HepG2 (cell line): ENCODE results near the gene GPR15. TPM values are rescaled to one million over a fixed set of nuclear protein-coding genes. Genes with fewer than 3 reads are reported as not detected.

Source experiments
- ATAC-seq: fragments of 200-7000 bp; cut with Tn5 transposase; 3 replicates; pipeline ENCODE4 v1.9.1; 2020; ENCODE audit warnings: mild to moderate bottlenecking, moderate library complexity
- BruUV-seq: library from RNA; stranded (reverse); fragments of 400-500 nt; replicated peaks from 2 replicates; lab custom pipeline; 2021; lab: Mats Ljungman, UMichigan
- CTCF ChIA-PET: fragments of 300-600 bp; formaldehyde crosslinking; extraction: SDS; loops from one replicate; lab custom pipeline; 2021; ENCODE audit warnings: low total read pairs, inconsistent platforms, low intra/inter-chr PET ratio; lab: Yijun Ruan, JAX
- POLR2A ChIA-PET: fragments of 350-600 bp; sonication (Branson Sonifier 250); formaldehyde crosslinking; loops from one replicate; lab custom pipeline; 2020; ENCODE audit warnings: antibody characterized with exemption, inconsistent platforms; lab: Yijun Ruan, JAX
- DNase-seq: peaks from one replicate; pipeline ENCODE4 v3.0.0-alpha.2; 2015; ENCODE audit warnings: low spot score
- FAIRE-seq: peaks from 3 replicates; lab custom pipeline; 2011; peaks lifted over from hg19 to GRCh38; lab: Jason Lieb, UNC
- H2AFZ ChIP-seq: one replicate; pipeline ENCODE4 v1.6.1; 2011; ENCODE audit warnings: low read length, inconsistent platforms
- H3K27ac ChIP-seq: fragments of 300-600 bp; 3 replicates; pipeline ENCODE4 v1.8.0; 2011; ENCODE audit warnings: mixed run types, mild to moderate bottlenecking, mixed read lengths, low read length, inconsistent platforms; ENCODE audit not compliant: insufficient read depth; ENCODE audit errors: extremely low read length
- H3K27me3 ChIP-seq, 2 experiments: fragments of 200-600 bp in 1 of 2; 2 replicates in 1 of 2; 3 replicates in 1 of 2; pipeline versions ENCODE4 v1.6.0 to v1.8.0; 2011; ENCODE audit warnings: low read length in 2 of 2, mild to moderate bottlenecking in 2 of 2, moderate library complexity in 2 of 2, inconsistent platforms in 1 of 2; ENCODE audit not compliant: insufficient read depth in 2 of 2, control insufficient read depth in 1 of 2
- H3K36me3 ChIP-seq, 2 experiments: fragments of 200-600 bp in 1 of 2; replicated peaks in 1 of 2; 2 replicates in 1 of 2; 3 replicates in 1 of 2; pipeline versions ENCODE4 v1.5.1 to v1.8.0; 2011; ENCODE audit warnings: low read length in 2 of 2, inconsistent platforms in 1 of 2; ENCODE audit not compliant: insufficient read depth in 2 of 2, control insufficient read depth in 1 of 2
- H3K4me1 ChIP-seq: 2 replicates; pipeline ENCODE4 v1.5.1; 2012; ENCODE audit warnings: low read length, inconsistent platforms; ENCODE audit not compliant: insufficient read depth
- H3K4me2 ChIP-seq: 2 replicates; pipeline ENCODE4 v1.6.0; 2011; ENCODE audit warnings: low read depth, low read length, inconsistent platforms
- H3K4me3 ChIP-seq, 3 experiments: fragments of 200-600 bp in 1 of 3; sonication (generic), shearing (Covaris generic) in 1 of 3; replicated peaks in 1 of 3; 2 replicates each; pipeline ENCODE4 v1.5.1; 2011 to 2016; ENCODE audit warnings: low read length in 3 of 3, inconsistent platforms in 2 of 3, low read depth in 2 of 3, mild to moderate bottlenecking in 2 of 3, control low read depth in 1 of 3, mixed read lengths in 1 of 3; ENCODE audit not compliant: insufficient read depth in 1 of 3
- H3K79me2 ChIP-seq: one replicate; pipeline ENCODE4 v1.6.1; 2011; ENCODE audit warnings: low read length, inconsistent platforms; ENCODE audit not compliant: insufficient read depth
- H3K9ac ChIP-seq: 2 replicates; pipeline ENCODE4 v1.6.0; 2011; ENCODE audit warnings: mild to moderate bottlenecking, low read depth, low read length, inconsistent platforms; ENCODE audit not compliant: insufficient read depth
- H3K9me3 ChIP-seq: 2 replicates; pipeline ENCODE4 v1.5.1; 2012; ENCODE audit warnings: mild to moderate bottlenecking, low read length
- H4K20me1 ChIP-seq: 2 replicates; pipeline ENCODE4 v1.6.0; 2011; ENCODE audit warnings: inconsistent platforms, mild to moderate bottlenecking, low read length, moderate library complexity; ENCODE audit not compliant: insufficient read depth
- ARID3A ChIP-seq: IDR thresholded peaks from 2 replicates; pipeline ENCODE4 v1.6.1; 2012; ENCODE audit warnings: low read depth, low read length, improper control_type of control experiment
- ATF6 ChIP-seq: sonication (generic); formaldehyde crosslinking; conservative IDR thresholded peaks from 2 replicates; pipeline ENCODE4 v1.4.0; 2020; ENCODE audit warnings: missing genetic modification reagents
- CEBPB ChIP-seq: IDR thresholded peaks from 2 replicates; pipeline ENCODE4 v1.6.1; 2011; ENCODE audit warnings: low read depth, low read length, improper control_type of control experiment, borderline replicate concordance
- ESRRA ChIP-seq: sonication (generic); formaldehyde crosslinking; IDR thresholded peaks from 2 replicates; pipeline ENCODE4 v1.5.1; 2020; ENCODE audit warnings: mild to moderate bottlenecking, low read depth, missing genetic modification reagents
- HES4 ChIP-seq: sonication (generic); formaldehyde crosslinking; IDR thresholded peaks from 2 replicates; pipeline ENCODE4 v1.9.0; 2021; ENCODE audit warnings: mild to moderate bottlenecking, missing genetic modification reagents, borderline replicate concordance
- JUND ChIP-seq: sonication (generic); formaldehyde crosslinking; IDR thresholded peaks from 2 replicates; pipeline ENCODE4 v1.8.0; 2022; ENCODE audit warnings: mild to moderate bottlenecking, missing genetic modification reagents
- REL ChIP-seq: sonication (generic); formaldehyde crosslinking; conservative IDR thresholded peaks from 2 replicates; pipeline ENCODE4 v1.8.0; 2022; ENCODE audit warnings: mild to moderate bottlenecking, missing genetic modification reagents, moderate library complexity
- RFXANK ChIP-seq: IDR thresholded peaks from 2 replicates; pipeline ENCODE4 v1.6.1; 2016
- XBP1 ChIP-seq: sonication (generic); formaldehyde crosslinking; IDR thresholded peaks from 2 replicates; pipeline ENCODE4 v1.5.0; 2020; ENCODE audit warnings: missing genetic modification reagents
- ZFP36L1 ChIP-seq: sonication (generic); formaldehyde crosslinking; IDR thresholded peaks from 2 replicates; pipeline ENCODE4 v1.8.0; 2022; ENCODE audit warnings: mild to moderate bottlenecking, missing genetic modification reagents, moderate library complexity
- ZNF264 ChIP-seq: sonication (generic); formaldehyde crosslinking; IDR thresholded peaks from 2 replicates; pipeline ENCODE4 v1.4.0; 2020; ENCODE audit warnings: missing genetic modification reagents
- WGBS: methylation state at CpG from one replicate; pipeline ENCODE4 v1.1.6; 2017; ENCODE audit warnings: low lambda C conversion rate; 5-methylcytosine and 5-hydroxymethylcytosine counted together
- in situ Hi-C: cut with HindIII; loops from 2 replicates; pipeline ENCODE4 v1.10.0; 2017; ENCODE audit warnings: low pct_unique_long_range_greater_than_20kb; ENCODE audit not compliant: extremely low pct_ligation_motif_present
- intact Hi-C: fragments of 100-400 bp; cut with micrococcal nuclease; formaldehyde crosslinking; loops from one replicate; pipeline ENCODE4 v1.10.0; 2022; ENCODE audit not compliant: unreplicated experiment
- polyA plus RNA-seq, 8 experiments: library from polyadenylated mRNA; depleted of rRNA in 3 of 8; stranded (reverse) in 7 of 8; unstranded in 1 of 8; fragments of >200 nt; fragmentation: Illumina TruSeq in 4 of 8; extraction: Trizol in 4 of 8; gene quantifications; 2 replicates each; pipeline versions ENCODE4 v1.2.1 to v1.2.3, GENCODE V29; 2011 to 2016; ENCODE audit warnings: low read depth in 4 of 8, missing spikeins in 1 of 8, mixed read lengths in 1 of 8; ENCODE audit not compliant: insufficient read depth in 1 of 8
- total RNA-seq, 5 experiments: library from RNA; depleted of rRNA; stranded (reverse); fragments of >200 nt; fragmentation: Illumina TruSeq; extraction: Trizol; gene quantifications; 2 replicates each; pipeline ENCODE4 v1.2.3, GENCODE V29; 2016; ENCODE audit warnings: low read depth in 1 of 5
- TF ChIP-seq, protein P1 (sequence below): sonication (generic); formaldehyde crosslinking; IDR thresholded peaks from 2 replicates; pipeline ENCODE4 v1.4.0; 2020; ENCODE audit warnings: mild to moderate bottlenecking, missing genetic modification reagents
- TF ChIP-seq, protein P2 (sequence below): sonication (generic); formaldehyde crosslinking; IDR thresholded peaks from 2 replicates; pipeline ENCODE4 v1.5.1; 2020; ENCODE audit warnings: missing genetic modification reagents, mild to moderate bottlenecking, borderline replicate concordance
- TF ChIP-seq, protein P3 (sequence below): sonication (generic); formaldehyde crosslinking; IDR thresholded peaks from 2 replicates; pipeline ENCODE4 v1.4.0; 2020; ENCODE audit warnings: missing genetic modification reagents

Gene GPR15
- total and polyA plus RNA-seq, 2 of the 13 experiments (the other 11 are each of a cell fraction or from before 2014, with no cell fraction given): not detected

- DNase-seq (no peak), ATAC-seq (no peak), FAIRE-seq (no peak)
- ChIA-PET POLR2A (no interaction called here), CTCF (no interaction called here)
- Histone ChIP-seq H3K36me3 (no peaks in the 10 kb centered on the region), H3K79me2 (no peaks in the 10 kb centered on the region), H2AFZ (no peak overlapping the region), H3K4me3 (no peak overlapping the region), H3K4me2 (no peak overlapping the region), H3K9ac (no peak overlapping the region), H3K9me3 (no peaks in the 10 kb centered on the region), H3K27ac (no peak overlapping the region), H4K20me1 (no peaks in the 10 kb centered on the region), H3K4me1 (no peaks in the 10 kb centered on the region), H3K27me3 (no peaks in the 10 kb centered on the region)
- 33% methylated on average over 3 of the region's 3 CpGs for WGBS
- in situ Hi-C loops: loop anchor here (25.0 kb wide), 1 partner anchor 514 kb away; the partner anchor contains the start of gene GABRR3
- intact Hi-C loops: no loop called here
- no TSS peak for BruUV-seq
- TF ChIP-seq, protein P1, sequence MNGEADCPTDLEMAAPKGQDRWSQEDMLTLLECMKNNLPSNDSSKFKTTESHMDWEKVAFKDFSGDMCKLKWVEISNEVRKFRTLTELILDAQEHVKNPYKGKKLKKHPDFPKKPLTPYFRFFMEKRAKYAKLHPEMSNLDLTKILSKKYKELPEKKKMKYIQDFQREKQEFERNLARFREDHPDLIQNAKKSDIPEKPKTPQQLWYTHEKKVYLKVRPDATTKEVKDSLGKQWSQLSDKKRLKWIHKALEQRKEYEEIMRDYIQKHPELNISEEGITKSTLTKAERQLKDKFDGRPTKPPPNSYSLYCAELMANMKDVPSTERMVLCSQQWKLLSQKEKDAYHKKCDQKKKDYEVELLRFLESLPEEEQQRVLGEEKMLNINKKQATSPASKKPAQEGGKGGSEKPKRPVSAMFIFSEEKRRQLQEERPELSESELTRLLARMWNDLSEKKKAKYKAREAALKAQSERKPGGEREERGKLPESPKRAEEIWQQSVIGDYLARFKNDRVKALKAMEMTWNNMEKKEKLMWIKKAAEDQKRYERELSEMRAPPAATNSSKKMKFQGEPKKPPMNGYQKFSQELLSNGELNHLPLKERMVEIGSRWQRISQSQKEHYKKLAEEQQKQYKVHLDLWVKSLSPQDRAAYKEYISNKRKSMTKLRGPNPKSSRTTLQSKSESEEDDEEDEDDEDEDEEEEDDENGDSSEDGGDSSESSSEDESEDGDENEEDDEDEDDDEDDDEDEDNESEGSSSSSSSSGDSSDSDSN: no peak
- TF ChIP-seq ZNF264 (CRISPR knock-in tag) (no peak), RFXANK (no peak), ESRRA (CRISPR knock-in tag) (no peak), CEBPB (no peak), REL (CRISPR knock-in tag) (no peak), JUND (CRISPR knock-in tag) (no peak), ZFP36L1 (no peak), ARID3A (no peak), ATF6 (CRISPR knock-in tag) (no peak), HES4 (CRISPR knock-in tag) (no peak), XBP1 (no peak)
- TF ChIP-seq, protein P2, sequence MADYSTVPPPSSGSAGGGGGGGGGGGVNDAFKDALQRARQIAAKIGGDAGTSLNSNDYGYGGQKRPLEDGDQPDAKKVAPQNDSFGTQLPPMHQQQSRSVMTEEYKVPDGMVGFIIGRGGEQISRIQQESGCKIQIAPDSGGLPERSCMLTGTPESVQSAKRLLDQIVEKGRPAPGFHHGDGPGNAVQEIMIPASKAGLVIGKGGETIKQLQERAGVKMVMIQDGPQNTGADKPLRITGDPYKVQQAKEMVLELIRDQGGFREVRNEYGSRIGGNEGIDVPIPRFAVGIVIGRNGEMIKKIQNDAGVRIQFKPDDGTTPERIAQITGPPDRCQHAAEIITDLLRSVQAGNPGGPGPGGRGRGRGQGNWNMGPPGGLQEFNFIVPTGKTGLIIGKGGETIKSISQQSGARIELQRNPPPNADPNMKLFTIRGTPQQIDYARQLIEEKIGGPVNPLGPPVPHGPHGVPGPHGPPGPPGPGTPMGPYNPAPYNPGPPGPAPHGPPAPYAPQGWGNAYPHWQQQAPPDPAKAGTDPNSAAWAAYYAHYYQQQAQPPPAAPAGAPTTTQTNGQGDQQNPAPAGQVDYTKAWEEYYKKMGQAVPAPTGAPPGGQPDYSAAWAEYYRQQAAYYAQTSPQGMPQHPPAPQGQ: no peak
- TF ChIP-seq, protein P3, sequence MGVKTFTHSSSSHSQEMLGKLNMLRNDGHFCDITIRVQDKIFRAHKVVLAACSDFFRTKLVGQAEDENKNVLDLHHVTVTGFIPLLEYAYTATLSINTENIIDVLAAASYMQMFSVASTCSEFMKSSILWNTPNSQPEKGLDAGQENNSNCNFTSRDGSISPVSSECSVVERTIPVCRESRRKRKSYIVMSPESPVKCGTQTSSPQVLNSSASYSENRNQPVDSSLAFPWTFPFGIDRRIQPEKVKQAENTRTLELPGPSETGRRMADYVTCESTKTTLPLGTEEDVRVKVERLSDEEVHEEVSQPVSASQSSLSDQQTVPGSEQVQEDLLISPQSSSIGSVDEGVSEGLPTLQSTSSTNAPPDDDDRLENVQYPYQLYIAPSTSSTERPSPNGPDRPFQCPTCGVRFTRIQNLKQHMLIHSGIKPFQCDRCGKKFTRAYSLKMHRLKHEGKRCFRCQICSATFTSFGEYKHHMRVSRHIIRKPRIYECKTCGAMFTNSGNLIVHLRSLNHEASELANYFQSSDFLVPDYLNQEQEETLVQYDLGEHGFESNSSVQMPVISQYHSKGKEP: no peak
Measured at GRCh38 chr3:98550833-98551232, 19.1 kb downstream of the GPR15 start.
